GM12892 (cell line): ENCODE measurements around the gene VN1R4.
"Not testable (repeated sequence)": the region's sequence is repeated elsewhere in the genome, so short reads cannot be mapped to it uniquely, and the experiment has no call there.

Source experiments
- DNase-seq: peaks from one replicate; pipeline ENCODE4 v3.0.0; 2011; ENCODE audit not compliant: insufficient read length
- FAIRE-seq: peaks from 2 replicates; lab custom pipeline; 2011; peaks lifted over from hg19 to GRCh38; lab: Jason Lieb, UNC
- POLR2A ChIP-seq: IDR thresholded peaks from 2 replicates; pipeline ENCODE4 v1.6.1; 2011; ENCODE audit warnings: low read depth, low read length, control low read depth
- POLR2AphosphoS5 ChIP-seq: IDR thresholded peaks from 2 replicates; pipeline ENCODE4 v1.6.1; 2011; ENCODE audit warnings: low read depth, low read length, control low read depth
- TAF1 ChIP-seq: IDR thresholded peaks from 2 replicates; pipeline ENCODE4 v1.6.1; 2011; ENCODE audit warnings: low read depth, mild to moderate bottlenecking, control low read depth, low read length, borderline replicate concordance

Gene VN1R4

DNA sequence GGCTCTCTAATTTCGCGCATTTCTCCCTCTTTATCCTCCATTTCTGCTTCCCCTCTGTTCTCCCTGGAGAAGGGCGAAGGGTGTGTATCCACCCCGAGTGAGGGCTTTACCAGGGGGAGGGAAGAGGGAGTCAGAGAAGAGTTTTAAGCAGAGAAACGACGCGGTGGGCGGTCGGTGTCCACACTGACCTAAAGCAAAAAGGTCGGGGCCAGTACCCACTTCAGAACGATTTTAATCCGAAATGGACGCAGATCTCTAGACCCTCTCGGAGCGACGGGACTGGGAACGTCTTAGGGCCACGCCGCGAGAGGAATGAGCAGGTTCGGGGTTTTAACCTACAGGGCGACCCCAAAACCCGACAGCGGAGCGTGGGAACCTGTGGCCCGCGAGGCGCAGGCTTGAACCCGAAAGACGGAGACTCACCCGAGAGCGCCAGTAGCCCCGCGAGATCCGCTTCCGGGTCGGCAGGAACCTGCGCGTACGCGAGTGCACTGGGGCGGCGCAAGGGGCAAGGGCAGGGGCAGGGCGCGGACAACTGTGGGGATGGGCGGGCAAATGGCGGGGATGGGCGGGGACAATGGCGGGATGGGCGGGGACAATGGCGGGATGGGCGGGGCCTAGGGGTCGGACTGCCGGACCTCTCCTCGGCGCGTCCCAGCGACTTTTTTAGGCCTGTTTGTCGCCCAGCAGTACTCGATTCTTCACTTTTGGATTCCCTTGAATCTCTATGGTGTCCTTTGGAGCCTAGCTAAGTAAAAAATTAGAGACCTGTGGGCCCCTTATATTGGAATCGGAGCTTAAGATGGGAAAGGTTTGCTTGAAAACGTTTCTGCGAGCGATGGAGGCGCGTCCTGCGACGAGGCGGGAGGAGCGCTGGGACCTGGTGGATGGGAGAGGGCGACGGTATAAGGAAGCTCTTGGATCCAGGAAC, 12.8 kb downstream of the VN1R4 start, which contains the start of gene ZNF677:
TSS of gene ZNF677 (minus strand) at position 463 of the 931 bp plus-strand sequence. CDS start 3,323 bp downstream, outside the sequence.
- DNase-seq, result no peak
- no peak for FAIRE-seq
- no peak for TF ChIP-seq POLR2AphosphoS5
- no peak for TF ChIP-seq POLR2A
- no peak for TF ChIP-seq TAF1

DNA sequence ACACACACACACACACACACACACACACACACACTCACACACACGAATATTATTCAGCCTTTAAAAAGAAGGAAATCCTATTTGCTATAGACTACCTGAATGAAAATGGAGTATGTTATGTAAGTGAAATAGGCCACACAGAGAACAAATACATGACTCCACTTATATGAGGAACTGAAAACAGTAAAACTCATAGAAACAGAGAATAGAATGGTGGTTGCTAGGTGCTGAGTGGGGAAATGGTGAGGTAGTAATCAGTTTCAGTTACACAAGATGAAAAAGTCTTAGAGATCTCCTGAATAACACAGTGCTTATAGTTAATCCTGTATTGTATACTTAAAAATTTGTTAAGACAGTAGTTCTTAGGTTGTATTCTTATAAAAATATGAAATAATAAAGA, 21.0 kb downstream of the VN1R4 start:
- TF ChIP-seq POLR2A (no peak), POLR2AphosphoS5 (no peak), TAF1 (no peak)
- DNase-seq (no peak), FAIRE-seq (no peak)

DNA sequence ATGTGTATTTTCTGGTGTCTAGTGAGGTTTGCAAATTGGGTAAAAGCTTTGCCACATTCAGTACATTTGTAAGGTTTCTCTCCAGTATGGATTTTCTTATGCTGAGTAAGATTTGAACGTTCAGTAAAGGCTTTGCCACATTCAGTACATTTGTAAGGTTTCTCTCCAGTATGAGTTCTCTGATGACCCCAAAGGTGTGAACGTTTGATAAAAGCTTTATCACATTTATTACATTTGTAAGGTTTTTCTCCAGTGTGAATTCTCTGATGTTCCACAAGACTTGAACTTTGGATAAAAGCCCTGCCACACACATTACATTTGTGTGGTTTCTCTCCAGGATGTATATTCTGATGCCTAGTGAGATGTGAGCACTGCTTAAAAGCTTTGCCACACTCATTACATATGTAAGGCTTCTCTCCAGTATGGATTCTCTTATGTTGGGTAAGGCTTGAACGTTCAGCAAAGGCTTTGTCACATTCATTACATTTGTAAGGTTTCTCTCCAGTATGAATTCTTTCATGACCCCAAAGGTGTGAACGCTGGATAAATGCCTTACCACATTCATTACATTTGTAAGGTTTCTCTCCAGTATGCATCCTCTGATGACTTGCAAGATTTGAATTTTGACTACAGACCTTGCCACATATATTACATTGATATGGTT, 30.3 kb downstream of the VN1R4 start:
- DNase-seq (no peak), FAIRE-seq (no peak)
- no peak for TF ChIP-seq POLR2AphosphoS5
- TF ChIP-seq POLR2A, result no peak
- no peak for TF ChIP-seq TAF1

DNA sequence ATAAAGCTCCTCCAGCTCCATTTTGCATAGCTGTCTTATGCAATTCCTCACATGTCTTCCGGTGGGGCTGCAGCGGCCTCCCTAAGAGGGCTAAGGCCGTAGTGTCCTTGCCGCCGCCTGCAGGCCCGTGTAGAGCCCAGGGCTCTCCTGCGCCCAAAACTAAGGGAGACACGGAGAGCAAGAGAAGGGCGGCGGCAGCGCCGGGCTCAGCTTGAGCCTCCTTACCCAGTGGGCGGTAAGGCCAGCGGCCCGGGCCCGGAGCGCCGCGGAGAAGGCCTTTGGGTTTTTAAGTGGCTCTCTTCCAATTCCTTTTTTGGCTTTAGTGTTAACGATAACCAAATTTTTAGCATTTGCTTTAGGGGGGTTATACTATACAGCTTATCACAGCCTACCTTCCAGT, 42.9 kb downstream of the VN1R4 start:
- FAIRE-seq (no peak), DNase-seq (no peak)
- no peak for TF ChIP-seq POLR2AphosphoS5
- TF ChIP-seq TAF1, result no peak
- no peak for TF ChIP-seq POLR2A

DNA sequence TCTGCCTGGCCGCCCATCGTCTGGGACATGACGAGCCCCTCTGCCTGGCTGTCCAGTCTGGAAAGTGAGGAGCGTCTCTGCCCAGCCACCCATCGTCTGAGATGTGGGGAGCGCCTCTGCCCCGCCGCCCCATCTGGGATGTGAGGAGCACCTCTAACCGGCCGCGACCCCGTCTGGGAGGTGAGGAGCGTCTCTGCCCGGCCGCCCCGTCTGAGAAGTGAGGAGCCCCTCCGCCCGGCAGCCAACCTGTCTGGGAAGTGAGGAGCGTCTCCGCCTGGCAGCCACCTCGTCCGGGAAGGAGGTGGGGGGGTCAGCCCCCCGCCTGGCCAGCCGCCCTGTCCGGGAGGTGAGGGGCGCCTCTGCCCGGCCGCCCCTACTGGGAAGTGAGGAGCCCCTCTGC, 44.8 kb downstream of the VN1R4 start:
- DNase-seq, FAIRE-seq: not testable (repeated sequence)
